HEK293 (cell line): Measurements from ENCODE around the gene PCSK6.

Source experiments
- CTCF ChIA-PET: fragments of 350-600 bp; formaldehyde crosslinking; extraction: SDS; loops from one replicate; lab custom pipeline; 2021; ENCODE audit warnings: antibody characterized with exemption; lab: Yijun Ruan, JAX
- POLR2A ChIA-PET: fragments of 300-600 bp; formaldehyde crosslinking; extraction: SDS; loops from one replicate; lab custom pipeline; 2020; ENCODE audit warnings: antibody characterized with exemption, inconsistent platforms; lab: Yijun Ruan, JAX
- H3K27ac ChIP-seq: fragments of 200-500 bp; sonication (Bioruptor generic); 2 replicates; pipeline ENCODE4 v1.5.1; 2014; ENCODE audit warnings: low read depth, low read length, control low read depth, inconsistent platforms; ENCODE audit errors: extremely low read depth
- H3K36me3 ChIP-seq, 2 experiments: fragments of 200-500 bp in 1 of 2; sonication (Bioruptor generic) in 1 of 2; 1 replicate in 1 of 2; 2 replicates in 1 of 2; pipeline ENCODE4 v1.5.1; 2014 to 2017; ENCODE audit warnings: inconsistent platforms in 2 of 2, low read length in 2 of 2; ENCODE audit not compliant: control insufficient read depth in 2 of 2, insufficient read depth in 1 of 2
- H3K4me1 ChIP-seq: fragments of 200-500 bp; sonication (Bioruptor generic); 2 replicates; pipeline ENCODE4 v1.5.1; 2014; ENCODE audit warnings: mild to moderate bottlenecking, low read length, inconsistent platforms; ENCODE audit not compliant: control insufficient read depth, insufficient read depth
- H3K4me3 ChIP-seq: 2 replicates; pipeline ENCODE4 v1.5.1; 2011; ENCODE audit warnings: low read depth, mild to moderate bottlenecking, control low read depth, low read length, moderate library complexity
- H3K9me3 ChIP-seq: fragments of 200-500 bp; sonication (Bioruptor generic); 2 replicates; pipeline ENCODE4 v1.5.1; 2014; ENCODE audit warnings: low read depth, low read length, inconsistent platforms; ENCODE audit not compliant: control insufficient read depth, insufficient read depth
- GLIS1 ChIP-seq: fragments of 450-650 bp; formaldehyde crosslinking; IDR thresholded peaks from 2 replicates; pipeline ENCODE4 v1.5.1; 2016; ENCODE audit warnings: missing biosample characterization, missing genetic modification characterization
- HOXA7 ChIP-seq: sonication (generic); formaldehyde crosslinking; IDR thresholded peaks from 2 replicates; pipeline ENCODE4 v1.8.1; 2022; ENCODE audit warnings: missing genetic modification reagents, borderline replicate concordance
- KLF7 ChIP-seq: fragments of 450-650 bp; formaldehyde crosslinking; IDR thresholded peaks from 2 replicates; pipeline ENCODE4 v1.5.1; 2016; ENCODE audit warnings: missing biosample characterization, missing genetic modification characterization, borderline replicate concordance
- RBAK ChIP-seq: fragments of 450-650 bp; formaldehyde crosslinking; IDR thresholded peaks from 2 replicates; pipeline ENCODE4 v1.5.1; 2016; ENCODE audit warnings: missing biosample characterization, missing genetic modification characterization
- REPIN1 ChIP-seq: fragments of 450-650 bp; formaldehyde crosslinking; IDR thresholded peaks from 2 replicates; pipeline ENCODE4 v1.5.1; 2017; ENCODE audit warnings: missing biosample characterization, missing genetic modification characterization, low read depth
- YY2 ChIP-seq: fragments of 450-650 bp; formaldehyde crosslinking; IDR thresholded peaks from 2 replicates; pipeline ENCODE4 v1.5.1; 2016; ENCODE audit warnings: missing biosample characterization, missing genetic modification characterization
- ZNF221 ChIP-seq: fragments of 450-650 bp; formaldehyde crosslinking; IDR thresholded peaks from 2 replicates; pipeline ENCODE4 v1.5.1; 2017; ENCODE audit warnings: missing biosample characterization, missing genetic modification characterization, borderline replicate concordance
- ZNF23 ChIP-seq: fragments of 450-650 bp; formaldehyde crosslinking; IDR thresholded peaks from 2 replicates; pipeline ENCODE4 v1.5.1; 2016; ENCODE audit warnings: missing biosample characterization, missing genetic modification characterization, borderline replicate concordance
- ZNF311 ChIP-seq: fragments of 450-650 bp; formaldehyde crosslinking; IDR thresholded peaks from 2 replicates; pipeline ENCODE4 v1.5.1; 2017; ENCODE audit warnings: missing biosample characterization, missing genetic modification characterization, borderline replicate concordance
- ZNF501 ChIP-seq: fragments of 450-650 bp; formaldehyde crosslinking; IDR thresholded peaks from 2 replicates; pipeline ENCODE4 v1.5.1; 2016; ENCODE audit warnings: missing biosample characterization, missing genetic modification characterization
- ZNF521 ChIP-seq: fragments of 450-650 bp; formaldehyde crosslinking; IDR thresholded peaks from 2 replicates; pipeline ENCODE4 v1.5.1; 2017; ENCODE audit warnings: missing biosample characterization, mild to moderate bottlenecking, missing genetic modification characterization
- ZNF544 ChIP-seq: fragments of 450-650 bp; formaldehyde crosslinking; IDR thresholded peaks from 2 replicates; pipeline ENCODE4 v1.5.0; 2017; ENCODE audit warnings: missing biosample characterization, missing genetic modification characterization
- ZNF561 ChIP-seq: fragments of 450-650 bp; IDR thresholded peaks from 2 replicates; pipeline ENCODE4 v1.5.1; 2018; ENCODE audit warnings: missing biosample characterization, missing genetic modification characterization, borderline replicate concordance
- ZNF660 ChIP-seq: fragments of 450-650 bp; IDR thresholded peaks from 2 replicates; pipeline ENCODE4 v1.5.1; 2018; ENCODE audit warnings: missing biosample characterization, mild to moderate bottlenecking, missing genetic modification characterization
- ZNF701 ChIP-seq: fragments of 450-650 bp; formaldehyde crosslinking; IDR thresholded peaks from 2 replicates; pipeline ENCODE4 v1.5.1; 2016; ENCODE audit warnings: missing biosample characterization, missing genetic modification characterization
- TF ChIP-seq, protein P1 (sequence below): fragments of 450-650 bp; formaldehyde crosslinking; IDR thresholded peaks from 2 replicates; pipeline ENCODE4 v1.5.1; 2016; ENCODE audit warnings: missing biosample characterization, missing genetic modification characterization, low read depth
- TF ChIP-seq, protein P2 (sequence below): fragments of 450-650 bp; formaldehyde crosslinking; IDR thresholded peaks from 2 replicates; pipeline ENCODE4 v1.5.1; 2016; ENCODE audit warnings: missing biosample characterization, missing genetic modification characterization
- TF ChIP-seq, protein P3 (sequence below): fragments of 450-650 bp; formaldehyde crosslinking; IDR thresholded peaks from 2 replicates; pipeline ENCODE4 v1.5.1; 2017; ENCODE audit warnings: missing biosample characterization, missing genetic modification characterization
- TF ChIP-seq, protein P4 (sequence below): fragments of 450-650 bp; formaldehyde crosslinking; IDR thresholded peaks from 2 replicates; pipeline ENCODE4 v1.5.1; 2016; ENCODE audit warnings: missing biosample characterization, missing genetic modification characterization
- TF ChIP-seq, protein P5 (sequence below): fragments of 450-650 bp; formaldehyde crosslinking; IDR thresholded peaks from 2 replicates; pipeline ENCODE4 v1.5.1; 2016; ENCODE audit warnings: missing biosample characterization, missing genetic modification characterization
- TF ChIP-seq, protein P6 (sequence below): fragments of 450-650 bp; formaldehyde crosslinking; IDR thresholded peaks from 2 replicates; pipeline ENCODE4 v1.5.1; 2016; ENCODE audit warnings: missing biosample characterization, missing genetic modification characterization
- TF ChIP-seq, protein P7 (sequence below): fragments of 450-650 bp; formaldehyde crosslinking; IDR thresholded peaks from 2 replicates; pipeline ENCODE4 v1.5.1; 2016; ENCODE audit warnings: missing biosample characterization, missing genetic modification characterization

The PCSK6 gene

DNA sequence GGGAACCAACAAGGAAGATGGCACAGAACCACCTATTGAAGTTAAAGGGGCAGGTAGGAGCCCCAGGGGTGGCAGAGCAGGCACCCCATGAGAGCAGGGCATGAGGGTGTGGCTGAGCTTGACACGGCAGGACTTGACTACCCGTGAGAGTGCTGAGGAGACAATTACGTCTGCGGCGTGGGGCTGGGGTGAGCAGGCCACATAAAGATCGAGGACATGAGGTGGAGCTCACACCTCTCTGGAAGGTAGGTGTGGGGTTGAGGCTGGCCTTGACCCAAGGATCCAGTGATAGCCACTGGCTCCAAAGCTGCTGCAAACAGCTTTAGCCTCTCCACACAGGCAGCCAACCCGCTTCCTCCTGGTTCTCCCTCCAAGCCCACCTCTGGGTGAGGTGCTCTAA is 64.5 kb downstream of the PCSK6 start:
- no peaks in the 10 kb centered on the region for H3K4me1 ChIP-seq
- CTCF ChIA-PET = interaction anchor here (0.7 kb wide), 1 partner anchor 216 kb away, joined by 3 read pairs; no protein-coding TSS in a partner anchor
- no peak for TF ChIP-seq ZNF521 (tag by site-specific recombination)
- TF ChIP-seq REPIN1 = no peak
- no peak for TF ChIP-seq ZNF660 (tag by site-specific recombination)
- TF ChIP-seq, protein P1, sequence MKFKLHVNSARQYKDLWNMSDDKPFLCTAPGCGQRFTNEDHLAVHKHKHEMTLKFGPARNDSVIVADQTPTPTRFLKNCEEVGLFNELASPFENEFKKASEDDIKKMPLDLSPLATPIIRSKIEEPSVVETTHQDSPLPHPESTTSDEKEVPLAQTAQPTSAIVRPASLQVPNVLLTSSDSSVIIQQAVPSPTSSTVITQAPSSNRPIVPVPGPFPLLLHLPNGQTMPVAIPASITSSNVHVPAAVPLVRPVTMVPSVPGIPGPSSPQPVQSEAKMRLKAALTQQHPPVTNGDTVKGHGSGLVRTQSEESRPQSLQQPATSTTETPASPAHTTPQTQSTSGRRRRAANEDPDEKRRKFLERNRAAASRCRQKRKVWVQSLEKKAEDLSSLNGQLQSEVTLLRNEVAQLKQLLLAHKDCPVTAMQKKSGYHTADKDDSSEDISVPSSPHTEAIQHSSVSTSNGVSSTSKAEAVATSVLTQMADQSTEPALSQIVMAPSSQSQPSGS (tag by site-specific recombination) = no peak
- no peak for TF ChIP-seq ZNF221
- no peak for TF ChIP-seq RBAK
- no peak for TF ChIP-seq ZNF501
- TF ChIP-seq HOXA7 (CRISPR knock-in tag) = no peak
- TF ChIP-seq, protein P2, sequence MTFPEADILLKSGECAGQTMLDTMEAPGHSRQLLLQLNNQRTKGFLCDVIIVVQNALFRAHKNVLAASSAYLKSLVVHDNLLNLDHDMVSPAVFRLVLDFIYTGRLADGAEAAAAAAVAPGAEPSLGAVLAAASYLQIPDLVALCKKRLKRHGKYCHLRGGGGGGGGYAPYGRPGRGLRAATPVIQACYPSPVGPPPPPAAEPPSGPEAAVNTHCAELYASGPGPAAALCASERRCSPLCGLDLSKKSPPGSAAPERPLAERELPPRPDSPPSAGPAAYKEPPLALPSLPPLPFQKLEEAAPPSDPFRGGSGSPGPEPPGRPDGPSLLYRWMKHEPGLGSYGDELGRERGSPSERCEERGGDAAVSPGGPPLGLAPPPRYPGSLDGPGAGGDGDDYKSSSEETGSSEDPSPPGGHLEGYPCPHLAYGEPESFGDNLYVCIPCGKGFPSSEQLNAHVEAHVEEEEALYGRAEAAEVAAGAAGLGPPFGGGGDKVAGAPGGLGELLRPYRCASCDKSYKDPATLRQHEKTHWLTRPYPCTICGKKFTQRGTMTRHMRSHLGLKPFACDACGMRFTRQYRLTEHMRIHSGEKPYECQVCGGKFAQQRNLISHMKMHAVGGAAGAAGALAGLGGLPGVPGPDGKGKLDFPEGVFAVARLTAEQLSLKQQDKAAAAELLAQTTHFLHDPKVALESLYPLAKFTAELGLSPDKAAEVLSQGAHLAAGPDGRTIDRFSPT = no peak
- TF ChIP-seq, protein P3, sequence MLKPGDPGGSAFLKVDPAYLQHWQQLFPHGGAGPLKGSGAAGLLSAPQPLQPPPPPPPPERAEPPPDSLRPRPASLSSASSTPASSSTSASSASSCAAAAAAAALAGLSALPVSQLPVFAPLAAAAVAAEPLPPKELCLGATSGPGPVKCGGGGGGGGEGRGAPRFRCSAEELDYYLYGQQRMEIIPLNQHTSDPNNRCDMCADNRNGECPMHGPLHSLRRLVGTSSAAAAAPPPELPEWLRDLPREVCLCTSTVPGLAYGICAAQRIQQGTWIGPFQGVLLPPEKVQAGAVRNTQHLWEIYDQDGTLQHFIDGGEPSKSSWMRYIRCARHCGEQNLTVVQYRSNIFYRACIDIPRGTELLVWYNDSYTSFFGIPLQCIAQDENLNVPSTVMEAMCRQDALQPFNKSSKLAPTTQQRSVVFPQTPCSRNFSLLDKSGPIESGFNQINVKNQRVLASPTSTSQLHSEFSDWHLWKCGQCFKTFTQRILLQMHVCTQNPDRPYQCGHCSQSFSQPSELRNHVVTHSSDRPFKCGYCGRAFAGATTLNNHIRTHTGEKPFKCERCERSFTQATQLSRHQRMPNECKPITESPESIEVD (tag by site-specific recombination) = no peak
- TF ChIP-seq ZNF23 (tag by site-specific recombination) = no peak
- TF ChIP-seq, protein P4, sequence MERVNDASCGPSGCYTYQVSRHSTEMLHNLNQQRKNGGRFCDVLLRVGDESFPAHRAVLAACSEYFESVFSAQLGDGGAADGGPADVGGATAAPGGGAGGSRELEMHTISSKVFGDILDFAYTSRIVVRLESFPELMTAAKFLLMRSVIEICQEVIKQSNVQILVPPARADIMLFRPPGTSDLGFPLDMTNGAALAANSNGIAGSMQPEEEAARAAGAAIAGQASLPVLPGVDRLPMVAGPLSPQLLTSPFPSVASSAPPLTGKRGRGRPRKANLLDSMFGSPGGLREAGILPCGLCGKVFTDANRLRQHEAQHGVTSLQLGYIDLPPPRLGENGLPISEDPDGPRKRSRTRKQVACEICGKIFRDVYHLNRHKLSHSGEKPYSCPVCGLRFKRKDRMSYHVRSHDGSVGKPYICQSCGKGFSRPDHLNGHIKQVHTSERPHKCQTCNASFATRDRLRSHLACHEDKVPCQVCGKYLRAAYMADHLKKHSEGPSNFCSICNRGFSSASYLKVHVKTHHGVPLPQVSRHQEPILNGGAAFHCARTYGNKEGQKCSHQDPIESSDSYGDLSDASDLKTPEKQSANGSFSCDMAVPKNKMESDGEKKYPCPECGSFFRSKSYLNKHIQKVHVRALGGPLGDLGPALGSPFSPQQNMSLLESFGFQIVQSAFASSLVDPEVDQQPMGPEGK (tag by site-specific recombination) = no peak
- TF ChIP-seq ZNF561 (tag by site-specific recombination) = no peak
- no peak overlapping the region for H3K27ac ChIP-seq
- POLR2A ChIA-PET = interaction anchor here (0.6 kb wide), 1 partner anchor 233 kb away, joined by 3 read pairs; no protein-coding TSS in a partner anchor
- no peaks in the 10 kb centered on the region for H3K9me3 ChIP-seq
- no peak overlapping the region for H3K4me3 ChIP-seq
- H3K36me3 ChIP-seq = peaks cover 21 to 53% of the 10 kb centered on the region in 2 experiments

DNA sequence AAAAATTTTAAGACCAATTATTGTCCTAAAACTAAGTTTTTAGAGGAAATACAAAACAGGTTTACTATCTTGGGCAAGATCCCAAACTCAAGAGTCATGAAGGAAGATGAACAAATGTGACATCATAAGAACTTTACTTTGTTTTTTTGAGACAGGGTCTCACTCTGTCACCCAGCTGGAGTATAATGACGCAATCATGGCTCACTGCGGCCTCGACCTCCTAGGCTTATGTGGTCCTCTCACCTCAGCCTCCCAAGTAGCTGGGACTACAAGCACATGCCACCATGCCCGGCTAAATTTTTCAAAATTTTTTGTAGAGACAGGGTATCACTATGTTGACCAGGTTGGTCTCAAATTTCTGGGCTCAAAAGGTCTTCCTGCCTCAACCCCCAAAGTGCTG is 69.3 kb downstream of the PCSK6 start:
- Histone ChIP-seq H3K4me3 (no peak overlapping the region), H3K27ac (no peak overlapping the region), H3K9me3 (no peaks in the 10 kb centered on the region), H3K36me3 (peaks cover 9 to 29% of the 10 kb centered on the region in 2 experiments; a peak in 2 of 3 replicates), H3K4me1 (no peaks in the 10 kb centered on the region)
- ChIA-PET CTCF (interaction anchor here (1.1 kb wide), 1 partner anchor 82 kb away, joined by 5 read pairs; no protein-coding TSS in a partner anchor), POLR2A (no interaction called here)
- TF ChIP-seq GLIS1 (tag by site-specific recombination) (no peak), ZNF701 (tag by site-specific recombination) (no peak), YY2 (tag by site-specific recombination) (no peak), ZNF544 (no peak), ZNF311 (tag by site-specific recombination) (no peak), KLF7 (tag by site-specific recombination) (no peak)
- TF ChIP-seq, protein P5, sequence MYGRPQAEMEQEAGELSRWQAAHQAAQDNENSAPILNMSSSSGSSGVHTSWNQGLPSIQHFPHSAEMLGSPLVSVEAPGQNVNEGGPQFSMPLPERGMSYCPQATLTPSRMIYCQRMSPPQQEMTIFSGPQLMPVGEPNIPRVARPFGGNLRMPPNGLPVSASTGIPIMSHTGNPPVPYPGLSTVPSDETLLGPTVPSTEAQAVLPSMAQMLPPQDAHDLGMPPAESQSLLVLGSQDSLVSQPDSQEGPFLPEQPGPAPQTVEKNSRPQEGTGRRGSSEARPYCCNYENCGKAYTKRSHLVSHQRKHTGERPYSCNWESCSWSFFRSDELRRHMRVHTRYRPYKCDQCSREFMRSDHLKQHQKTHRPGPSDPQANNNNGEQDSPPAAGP = no peak
- TF ChIP-seq, protein P6, sequence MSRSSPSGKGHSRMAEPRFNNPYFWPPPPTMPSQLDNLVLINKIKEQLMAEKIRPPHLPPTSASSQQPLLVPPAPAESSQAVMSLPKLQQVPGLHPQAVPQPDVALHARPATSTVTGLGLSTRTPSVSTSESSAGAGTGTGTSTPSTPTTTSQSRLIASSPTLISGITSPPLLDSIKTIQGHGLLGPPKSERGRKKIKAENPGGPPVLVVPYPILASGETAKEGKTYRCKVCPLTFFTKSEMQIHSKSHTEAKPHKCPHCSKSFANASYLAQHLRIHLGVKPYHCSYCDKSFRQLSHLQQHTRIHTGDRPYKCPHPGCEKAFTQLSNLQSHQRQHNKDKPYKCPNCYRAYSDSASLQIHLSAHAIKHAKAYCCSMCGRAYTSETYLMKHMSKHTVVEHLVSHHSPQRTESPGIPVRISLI (tag by site-specific recombination) = no peak
- TF ChIP-seq, protein P7, sequence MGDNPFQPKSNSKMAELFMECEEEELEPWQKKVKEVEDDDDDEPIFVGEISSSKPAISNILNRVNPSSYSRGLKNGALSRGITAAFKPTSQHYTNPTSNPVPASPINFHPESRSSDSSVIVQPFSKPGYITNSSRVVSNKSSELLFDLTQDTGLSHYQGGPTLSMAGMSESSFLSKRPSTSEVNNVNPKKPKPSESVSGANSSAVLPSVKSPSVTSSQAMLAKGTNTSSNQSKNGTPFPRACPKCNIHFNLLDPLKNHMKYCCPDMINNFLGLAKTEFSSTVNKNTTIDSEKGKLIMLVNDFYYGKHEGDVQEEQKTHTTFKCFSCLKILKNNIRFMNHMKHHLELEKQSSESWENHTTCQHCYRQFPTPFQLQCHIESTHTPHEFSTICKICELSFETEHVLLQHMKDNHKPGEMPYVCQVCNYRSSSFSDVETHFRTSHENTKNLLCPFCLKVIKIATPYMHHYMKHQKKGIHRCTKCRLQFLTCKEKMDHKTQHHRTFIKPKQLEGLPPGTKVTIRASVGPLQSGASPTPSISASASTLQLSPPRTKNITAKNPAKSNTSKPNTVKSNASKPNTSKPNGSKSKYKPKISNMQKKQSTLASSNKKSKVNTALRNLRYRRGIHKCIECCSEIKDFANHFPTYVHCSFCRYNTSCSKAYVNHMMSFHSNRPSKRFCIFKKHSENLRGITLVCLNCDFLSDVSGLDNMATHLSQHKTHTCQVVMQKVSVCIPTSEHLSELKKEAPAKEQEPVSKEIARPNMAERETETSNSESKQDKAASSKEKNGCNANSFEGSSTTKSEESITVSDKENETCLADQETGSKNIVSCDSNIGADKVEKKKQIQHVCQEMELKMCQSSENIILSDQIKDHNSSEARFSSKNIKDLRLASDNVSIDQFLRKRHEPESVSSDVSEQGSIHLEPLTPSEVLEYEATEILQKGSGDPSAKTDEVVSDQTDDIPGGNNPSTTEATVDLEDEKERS (tag by site-specific recombination) = no peak
